Neural crest cell (in vitro differentiated cells): ENCODE measurements around the gene IL10RA. TPM values are rescaled to one million over a fixed set of nuclear protein-coding genes. Genes with fewer than 3 reads are reported as not detected.

Source experiments
- DNase-seq: peaks from one replicate; pipeline ENCODE4 v3.0.0; 2021; ENCODE audit warnings: low read depth, mixed read lengths, low spot score
- H3K27ac Mint-ChIP-seq: one replicate; pipeline ENCODE4 v1.8.0; 2021; ENCODE audit warnings: mild to moderate bottlenecking, mixed read lengths; ENCODE audit not compliant: unreplicated experiment
- H3K27me3 Mint-ChIP-seq: 2 replicates; pipeline ENCODE4 v1.8.0; 2021; ENCODE audit warnings: low read depth, mild to moderate bottlenecking, mixed read lengths
- H3K36me3 Mint-ChIP-seq: 2 replicates; pipeline ENCODE4 v1.8.0; 2021; ENCODE audit warnings: low read depth, mild to moderate bottlenecking, mixed read lengths
- H3K4me1 Mint-ChIP-seq: 2 replicates; pipeline ENCODE4 v1.8.0; 2021; ENCODE audit warnings: mixed read lengths
- H3K4me3 Mint-ChIP-seq: one replicate; pipeline ENCODE4 v1.8.0; 2021; ENCODE audit warnings: mild to moderate bottlenecking, mixed read lengths
- H3K9me3 Mint-ChIP-seq: 2 replicates; pipeline ENCODE4 v1.8.0; 2021; ENCODE audit warnings: mixed read lengths
- total RNA-seq: library from RNA; stranded (reverse); gene quantifications from 2 replicates; pipeline ENCODE4 v1.2.1, GENCODE V29; 2021
- TF ChIP-seq, protein P1 (sequence below): fragments of 200-600 bp; sonication (generic); conservative IDR thresholded peaks from 2 replicates; pipeline ENCODE4 v1.5.0; 2021; ENCODE audit warnings: antibody characterized with exemption, mild to moderate bottlenecking

IL10RA gene
- total RNA-seq, 1 donor from 2014 or later = 0.37 TPM

DNA sequence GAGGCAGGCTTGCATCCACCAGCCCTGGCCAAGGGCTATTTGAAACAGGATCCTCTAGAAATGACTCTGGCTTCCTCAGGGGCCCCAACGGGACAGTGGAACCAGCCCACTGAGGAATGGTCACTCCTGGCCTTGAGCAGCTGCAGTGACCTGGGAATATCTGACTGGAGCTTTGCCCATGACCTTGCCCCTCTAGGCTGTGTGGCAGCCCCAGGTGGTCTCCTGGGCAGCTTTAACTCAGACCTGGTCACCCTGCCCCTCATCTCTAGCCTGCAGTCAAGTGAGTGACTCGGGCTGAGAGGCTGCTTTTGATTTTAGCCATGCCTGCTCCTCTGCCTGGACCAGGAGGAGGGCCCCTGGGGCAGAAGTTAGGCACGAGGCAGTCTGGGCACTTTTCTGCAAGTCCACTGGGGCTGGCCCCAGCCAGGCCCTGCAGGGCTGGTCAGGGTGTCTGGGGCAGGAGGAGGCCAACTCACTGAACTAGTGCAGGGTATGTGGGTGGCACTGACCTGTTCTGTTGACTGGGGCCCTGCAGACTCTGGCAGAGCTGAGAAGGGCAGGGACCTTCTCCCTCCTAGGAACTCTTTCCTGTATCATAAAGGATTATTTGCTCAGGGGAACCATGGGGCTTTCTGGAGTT, 13.3 kb downstream of the IL10RA start:
- Mint-ChIP-seq H3K27me3 (no peaks in the 10 kb centered on the region), H3K9me3 (peaks cover 6% of the 10 kb centered on the region), H3K4me1 (peaks cover 7% of the 10 kb centered on the region), H3K27ac (no peak overlapping the region), H3K36me3 (no peaks in the 10 kb centered on the region), H3K4me3 (no peak overlapping the region)
- TF ChIP-seq, protein P1, sequence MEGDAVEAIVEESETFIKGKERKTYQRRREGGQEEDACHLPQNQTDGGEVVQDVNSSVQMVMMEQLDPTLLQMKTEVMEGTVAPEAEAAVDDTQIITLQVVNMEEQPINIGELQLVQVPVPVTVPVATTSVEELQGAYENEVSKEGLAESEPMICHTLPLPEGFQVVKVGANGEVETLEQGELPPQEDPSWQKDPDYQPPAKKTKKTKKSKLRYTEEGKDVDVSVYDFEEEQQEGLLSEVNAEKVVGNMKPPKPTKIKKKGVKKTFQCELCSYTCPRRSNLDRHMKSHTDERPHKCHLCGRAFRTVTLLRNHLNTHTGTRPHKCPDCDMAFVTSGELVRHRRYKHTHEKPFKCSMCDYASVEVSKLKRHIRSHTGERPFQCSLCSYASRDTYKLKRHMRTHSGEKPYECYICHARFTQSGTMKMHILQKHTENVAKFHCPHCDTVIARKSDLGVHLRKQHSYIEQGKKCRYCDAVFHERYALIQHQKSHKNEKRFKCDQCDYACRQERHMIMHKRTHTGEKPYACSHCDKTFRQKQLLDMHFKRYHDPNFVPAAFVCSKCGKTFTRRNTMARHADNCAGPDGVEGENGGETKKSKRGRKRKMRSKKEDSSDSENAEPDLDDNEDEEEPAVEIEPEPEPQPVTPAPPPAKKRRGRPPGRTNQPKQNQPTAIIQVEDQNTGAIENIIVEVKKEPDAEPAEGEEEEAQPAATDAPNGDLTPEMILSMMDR = no peak
- no peak for DNase-seq

DNA sequence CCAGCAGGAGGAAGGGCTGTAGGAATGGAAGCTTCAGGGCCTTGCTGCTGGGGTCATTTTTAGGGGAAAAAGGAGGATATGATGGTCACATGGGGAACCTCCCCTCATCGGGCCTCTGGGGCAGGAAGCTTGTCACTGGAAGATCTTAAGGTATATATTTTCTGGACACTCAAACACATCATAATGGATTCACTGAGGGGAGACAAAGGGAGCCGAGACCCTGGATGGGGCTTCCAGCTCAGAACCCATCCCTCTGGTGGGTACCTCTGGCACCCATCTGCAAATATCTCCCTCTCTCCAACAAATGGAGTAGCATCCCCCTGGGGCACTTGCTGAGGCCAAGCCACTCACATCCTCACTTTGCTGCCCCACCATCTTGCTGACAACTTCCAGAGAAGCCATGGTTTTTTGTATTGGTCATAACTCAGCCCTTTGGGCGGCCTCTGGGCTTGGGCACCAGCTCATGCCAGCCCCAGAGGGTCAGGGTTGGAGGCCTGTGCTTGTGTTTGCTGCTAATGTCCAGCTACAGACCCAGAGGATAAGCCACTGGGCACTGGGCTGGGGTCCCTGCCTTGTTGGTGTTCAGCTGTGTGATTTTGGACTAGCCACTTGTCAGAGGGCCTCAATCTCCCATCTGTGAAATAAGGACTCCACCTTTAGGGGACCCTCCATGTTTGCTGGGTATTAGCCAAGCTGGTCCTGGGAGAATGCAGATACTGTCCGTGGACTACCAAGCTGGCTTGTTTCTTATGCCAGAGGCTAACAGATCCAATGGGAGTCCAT, 14.1 kb downstream of the IL10RA start:
- TF ChIP-seq, protein P1 = no peak
- Mint-ChIP-seq H3K27ac (no peak overlapping the region), H3K27me3 (no peaks in the 10 kb centered on the region), H3K4me1 (peaks cover 7% of the 10 kb centered on the region), H3K4me3 (no peak overlapping the region), H3K36me3 (no peaks in the 10 kb centered on the region), H3K9me3 (peaks cover 6% of the 10 kb centered on the region)
- no peak for DNase-seq

DNA sequence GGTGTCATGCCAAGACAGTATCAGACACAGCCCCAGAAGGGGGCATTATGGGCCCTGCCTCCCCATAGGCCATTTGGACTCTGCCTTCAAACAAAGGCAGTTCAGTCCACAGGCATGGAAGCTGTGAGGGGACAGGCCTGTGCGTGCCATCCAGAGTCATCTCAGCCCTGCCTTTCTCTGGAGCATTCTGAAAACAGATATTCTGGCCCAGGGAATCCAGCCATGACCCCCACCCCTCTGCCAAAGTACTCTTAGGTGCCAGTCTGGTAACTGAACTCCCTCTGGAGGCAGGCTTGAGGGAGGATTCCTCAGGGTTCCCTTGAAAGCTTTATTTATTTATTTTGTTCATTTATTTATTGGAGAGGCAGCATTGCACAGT, 14.6 kb downstream of the IL10RA start:
- no peak overlapping the region for H3K4me3 Mint-ChIP-seq

DNA sequence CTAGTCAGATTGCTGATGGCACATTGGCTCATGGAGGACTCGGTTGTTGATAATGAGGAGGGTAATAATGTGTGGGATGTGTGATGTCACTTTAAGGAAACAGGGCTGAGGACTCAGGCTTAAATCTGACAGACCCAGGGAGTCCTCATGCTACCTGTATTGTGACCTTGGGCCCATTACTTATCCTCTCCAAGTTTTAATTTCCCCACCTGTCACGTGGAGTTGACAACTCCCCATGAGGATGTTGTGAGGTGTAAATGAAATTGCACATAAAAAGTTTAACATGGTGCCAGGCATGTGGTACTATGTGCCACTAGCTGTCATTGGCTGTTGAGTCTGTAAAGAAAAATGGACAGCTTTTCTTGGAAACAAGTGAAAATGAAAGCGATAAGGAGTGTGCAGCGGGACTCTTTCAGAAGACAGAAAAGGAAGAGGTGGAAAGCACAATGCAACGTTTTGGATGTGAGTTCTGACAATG, 15.3 kb downstream of the IL10RA start:
- Mint-ChIP-seq H3K4me1 (peaks cover 7% of the 10 kb centered on the region), H3K27me3 (no peaks in the 10 kb centered on the region), H3K36me3 (no peaks in the 10 kb centered on the region), H3K9me3 (peaks cover 6% of the 10 kb centered on the region), H3K27ac (no peak overlapping the region), H3K4me3 (no peak overlapping the region)
- DNase-seq = no peak
- TF ChIP-seq, protein P1 = no peak

More for the DNA sequence above, 14.6 kb downstream of the IL10RA start:
- Mint-ChIP-seq H3K9me3 (peaks cover 6% of the 10 kb centered on the region), H3K27me3 (no peaks in the 10 kb centered on the region), H3K4me1 (peaks cover 7% of the 10 kb centered on the region), H3K36me3 (no peaks in the 10 kb centered on the region), H3K27ac (no peak overlapping the region)
- TF ChIP-seq, protein P1 = no peak
- DNase-seq = no peak

DNA sequence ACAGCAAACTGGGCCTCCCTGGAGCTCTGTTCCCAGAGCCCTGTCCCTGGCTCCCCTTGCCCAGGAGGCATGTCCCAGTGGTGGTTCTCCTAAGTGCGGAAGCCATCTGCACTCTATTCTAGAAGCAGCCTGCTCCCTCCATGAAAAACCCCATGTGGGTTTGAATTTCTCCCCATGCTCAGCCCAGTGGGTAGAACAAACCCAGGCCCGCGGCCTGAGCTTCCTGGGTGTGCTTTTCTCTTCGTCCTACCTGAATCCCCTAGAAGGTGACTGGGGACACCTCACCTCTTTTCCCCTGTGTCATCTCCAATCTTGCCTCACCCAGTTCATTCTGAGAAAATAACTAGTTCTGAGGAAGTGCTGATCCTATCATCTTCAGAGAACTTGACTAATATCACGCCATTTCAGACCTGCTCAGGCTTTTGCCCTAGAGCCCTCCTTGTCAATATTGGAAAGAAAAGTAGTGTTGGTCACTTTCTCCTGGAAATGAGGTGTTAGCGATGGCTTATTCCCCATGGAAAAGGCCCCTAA, 15.9 kb downstream of the IL10RA start:
- Mint-ChIP-seq H3K36me3 (no peaks in the 10 kb centered on the region), H3K4me3 (no peak overlapping the region), H3K27ac (no peak overlapping the region), H3K27me3 (no peaks in the 10 kb centered on the region), H3K9me3 (peaks cover 6% of the 10 kb centered on the region), H3K4me1 (peaks cover 7% of the 10 kb centered on the region)
- TF ChIP-seq, protein P1 = no peak
- DNase-seq = no peak
